Gastrocnemius medialis (tissue), 4 donors: ENCODE measurements around the gene NBPF3. TPM values are rescaled to one million over a fixed set of nuclear protein-coding genes. Genes with fewer than 3 reads are reported as not detected.

Experiments
- ATAC-seq, 2 donors: fragments of 150-250 bp; one replicate each; pipeline ENCODE4 v1.9.1; 2016
- DNase-seq, 2 donors: peaks; one replicate each; pipeline ENCODE4 v3.0.0-alpha.2; 2019
- H3K27ac ChIP-seq, 4 donors: fragments of 200-600 bp; sonication (generic); 1 replicate in 1 of 4; 2 replicates in 3 of 4; pipeline ENCODE4 v1.5.1; 2016 to 2018; ENCODE audit warnings: mild to moderate bottlenecking in 2 of 4, moderate library complexity in 1 of 4
- H3K27me3 ChIP-seq, 3 donors: fragments of 200-600 bp; sonication (generic) in 2 of 3; 1 replicate in 1 of 3; 2 replicates in 2 of 3; pipeline versions ENCODE4 v1.5.1 to v1.6.0; 2016 to 2019; ENCODE audit warnings: mild to moderate bottlenecking in 1 of 3, moderate library complexity in 1 of 3
- H3K36me3 ChIP-seq, 2 donors: fragments of 200-600 bp; sonication (generic) in 1 of 2; one replicate each; pipeline ENCODE4 v1.5.1; 2017 to 2018
- H3K4me1 ChIP-seq, 2 donors: fragments of 200-600 bp; sonication (generic) in 1 of 2; one replicate each; pipeline ENCODE4 v1.5.1; 2016 to 2017; ENCODE audit warnings: mild to moderate bottlenecking in 2 of 2
- H3K4me3 ChIP-seq, 4 donors: fragments of 200-600 bp; sonication (generic) in 3 of 4; 1 replicate in 1 of 4; 2 replicates in 3 of 4; pipeline ENCODE4 v1.5.1; 2016 to 2019; ENCODE audit warnings: mild to moderate bottlenecking in 2 of 4
- H3K9me3 ChIP-seq, 3 donors: fragments of 200-600 bp; sonication (generic) in 2 of 3; 1 replicate in 1 of 3; 2 replicates in 2 of 3; pipeline ENCODE4 v1.5.1; 2016 to 2019
- POLR2A ChIP-seq, 2 donors: fragments of 450-650 bp; IDR thresholded peaks; one replicate each; pipeline ENCODE4 v1.6.1; 2017; ENCODE audit warnings: antibody characterized with exemption in 2 of 2, mild to moderate bottlenecking in 2 of 2, moderate library complexity in 2 of 2
- in situ Hi-C, 4 donors: fragments of 200-750 bp; cut with MboI; loops; one replicate each; pipeline versions ENCODE4 v1.15.0 to v1.8.0; 2017; ENCODE audit warnings: low sequenced_read_pairs in 4 of 4
- intact Hi-C: fragments of 100-400 bp; cut with DNase I; formaldehyde crosslinking; loops from one replicate; pipeline ENCODE4 v1.15.1; 2023; ENCODE audit warnings: low total_unique reads
- total RNA-seq, 4 donors: library from RNA; depleted of rRNA; stranded (reverse); fragments of >200 nt; gene quantifications; one replicate each; pipeline versions ENCODE4 v1.1.0 to v1.2.3, GENCODE V29; 2016
- TF ChIP-seq, protein P1 (sequence below), 5 experiments: fragments of 450-650 bp in 3 of 5; fragments of 200-600 bp in 2 of 5; sonication (generic) in 2 of 5; IDR thresholded peaks in 4 of 5; conservative IDR thresholded peaks in 1 of 5; 1 replicate in 4 of 5; 2 replicates in 1 of 5; pipeline ENCODE4 v1.5.1; 2016 to 2019; ENCODE audit warnings: antibody characterized with exemption in 5 of 5, mild to moderate bottlenecking in 3 of 5, moderate library complexity in 3 of 5

NBPF3 gene, protein sequence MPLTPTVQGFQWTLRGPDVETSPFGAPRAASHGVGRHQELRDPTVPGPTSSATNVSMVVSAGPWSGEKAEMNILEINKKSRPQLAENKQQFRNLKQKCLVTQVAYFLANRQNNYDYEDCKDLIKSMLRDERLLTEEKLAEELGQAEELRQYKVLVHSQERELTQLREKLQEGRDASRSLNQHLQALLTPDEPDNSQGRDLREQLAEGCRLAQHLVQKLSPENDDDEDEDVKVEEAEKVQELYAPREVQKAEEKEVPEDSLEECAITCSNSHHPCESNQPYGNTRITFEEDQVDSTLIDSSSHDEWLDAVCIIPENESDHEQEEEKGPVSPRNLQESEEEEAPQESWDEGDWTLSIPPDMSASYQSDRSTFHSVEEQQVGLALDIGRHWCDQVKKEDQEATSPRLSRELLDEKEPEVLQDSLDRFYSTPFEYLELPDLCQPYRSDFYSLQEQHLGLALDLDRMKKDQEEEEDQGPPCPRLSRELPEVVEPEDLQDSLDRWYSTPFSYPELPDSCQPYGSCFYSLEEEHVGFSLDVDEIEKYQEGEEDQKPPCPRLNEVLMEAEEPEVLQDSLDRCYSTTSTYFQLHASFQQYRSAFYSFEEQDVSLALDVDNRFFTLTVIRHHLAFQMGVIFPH
- 1 to 10 TPM in 2 of 4 donors, under 1 TPM in 2; 0.73 to 2.1 (median 1.3) TPM for total RNA-seq

DNA sequence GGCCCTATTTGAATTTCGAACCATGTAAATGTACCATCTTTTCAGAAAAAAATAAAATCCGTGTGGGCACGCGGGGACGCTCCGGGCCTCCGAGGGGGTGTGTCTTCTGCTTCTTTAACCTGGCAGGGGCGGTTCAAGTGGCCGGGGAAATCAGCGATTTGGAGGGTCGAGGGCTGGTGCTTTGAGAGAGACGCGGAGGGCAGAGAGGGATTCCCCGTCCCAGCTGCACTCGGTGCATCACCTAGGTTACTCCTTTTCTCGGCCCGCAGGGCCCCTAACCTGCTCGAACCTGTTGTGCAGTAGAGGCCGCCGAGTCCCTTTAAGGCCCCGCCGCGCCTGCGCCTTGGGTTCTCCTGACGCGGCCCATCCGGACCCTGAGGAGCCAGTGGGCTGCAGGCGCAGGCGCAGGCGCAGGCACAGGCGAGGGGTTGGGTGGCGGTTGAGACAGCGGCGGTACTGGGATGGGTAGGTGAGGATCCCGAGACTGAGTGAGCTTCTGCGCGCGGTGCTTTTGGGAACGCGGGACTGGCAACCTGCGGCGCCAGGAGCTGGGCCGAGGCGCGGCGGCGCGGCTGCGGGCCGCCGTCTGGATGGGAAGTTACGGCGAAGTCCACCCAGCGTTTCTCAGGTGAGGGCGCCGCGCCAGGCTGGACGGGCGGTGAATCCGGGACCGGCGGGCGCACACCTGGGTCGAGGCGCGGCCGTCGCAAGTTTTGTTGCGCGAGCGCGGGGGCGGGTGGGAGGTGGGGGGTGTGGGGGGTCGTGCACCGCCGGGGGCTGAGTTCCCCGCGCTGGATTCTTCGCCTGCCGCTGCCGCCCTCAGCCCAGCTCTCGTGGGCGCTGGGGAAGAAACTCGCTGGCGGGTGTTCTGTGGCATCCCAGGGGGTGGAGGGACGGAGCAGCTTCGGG is at the start of gene NBPF3:
Gene NBPF3 (plus strand): TSS at position 417 of the 909 bp plus-strand sequence. CDS start 4,950 bp downstream, outside the sequence.
- Histone ChIP-seq H3K9me3 (no peaks in the 10 kb centered on the region), H3K27ac (peak within 1 kb of the TSS in 3 of 4 donors; percentile 11 to 57 (median 49)), H3K4me3 (peak within 1 kb of the TSS; percentile 56 to 67 (median 64)), H3K4me1 (peaks cover 3 to 12% of the 10 kb centered on the region in 2 donors), H3K27me3 (peaks cover 3 to 16% (median 9%) of the 10 kb centered on the region in 3 donors), H3K36me3 (no peaks in the 10 kb centered on the region)
- ATAC-seq (peak; percentile 58 to 92), DNase-seq (peak; percentile 31 to 74)
- in situ Hi-C loops: no loop called here
- TF ChIP-seq, protein P1, sequence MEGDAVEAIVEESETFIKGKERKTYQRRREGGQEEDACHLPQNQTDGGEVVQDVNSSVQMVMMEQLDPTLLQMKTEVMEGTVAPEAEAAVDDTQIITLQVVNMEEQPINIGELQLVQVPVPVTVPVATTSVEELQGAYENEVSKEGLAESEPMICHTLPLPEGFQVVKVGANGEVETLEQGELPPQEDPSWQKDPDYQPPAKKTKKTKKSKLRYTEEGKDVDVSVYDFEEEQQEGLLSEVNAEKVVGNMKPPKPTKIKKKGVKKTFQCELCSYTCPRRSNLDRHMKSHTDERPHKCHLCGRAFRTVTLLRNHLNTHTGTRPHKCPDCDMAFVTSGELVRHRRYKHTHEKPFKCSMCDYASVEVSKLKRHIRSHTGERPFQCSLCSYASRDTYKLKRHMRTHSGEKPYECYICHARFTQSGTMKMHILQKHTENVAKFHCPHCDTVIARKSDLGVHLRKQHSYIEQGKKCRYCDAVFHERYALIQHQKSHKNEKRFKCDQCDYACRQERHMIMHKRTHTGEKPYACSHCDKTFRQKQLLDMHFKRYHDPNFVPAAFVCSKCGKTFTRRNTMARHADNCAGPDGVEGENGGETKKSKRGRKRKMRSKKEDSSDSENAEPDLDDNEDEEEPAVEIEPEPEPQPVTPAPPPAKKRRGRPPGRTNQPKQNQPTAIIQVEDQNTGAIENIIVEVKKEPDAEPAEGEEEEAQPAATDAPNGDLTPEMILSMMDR (IDR thresholded peaks at IDR 0.05 in 4 of 5, conservative IDR thresholded peaks at IDR 0.05 in 1 of 5): no peak
- peak; percentile 19 to 21 for TF ChIP-seq POLR2A (IDR thresholded peaks at IDR 0.05)
- intact Hi-C loops: no loop called here

DNA sequence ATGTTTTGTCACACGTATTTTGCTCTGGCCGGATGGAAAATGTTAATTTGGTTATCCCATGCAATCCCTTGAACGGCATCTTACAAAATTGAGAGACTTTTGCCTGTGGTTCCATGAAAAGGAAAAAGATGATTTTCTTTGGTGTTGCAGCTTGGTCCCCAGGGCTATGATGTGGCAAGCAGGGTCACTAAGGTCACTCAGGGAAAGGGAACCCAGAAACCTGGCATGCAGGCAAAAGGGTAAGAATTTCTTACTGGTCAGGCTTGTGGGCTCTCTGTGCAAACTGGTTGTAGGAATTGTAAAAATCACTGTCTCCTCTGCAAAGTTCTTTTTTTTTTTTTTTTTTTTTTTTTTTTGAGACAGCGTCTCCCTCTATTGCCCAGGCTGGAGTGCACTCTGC is 48.4 kb upstream of the NBPF3 start:
- in situ Hi-C loops: no loop called here

DNA sequence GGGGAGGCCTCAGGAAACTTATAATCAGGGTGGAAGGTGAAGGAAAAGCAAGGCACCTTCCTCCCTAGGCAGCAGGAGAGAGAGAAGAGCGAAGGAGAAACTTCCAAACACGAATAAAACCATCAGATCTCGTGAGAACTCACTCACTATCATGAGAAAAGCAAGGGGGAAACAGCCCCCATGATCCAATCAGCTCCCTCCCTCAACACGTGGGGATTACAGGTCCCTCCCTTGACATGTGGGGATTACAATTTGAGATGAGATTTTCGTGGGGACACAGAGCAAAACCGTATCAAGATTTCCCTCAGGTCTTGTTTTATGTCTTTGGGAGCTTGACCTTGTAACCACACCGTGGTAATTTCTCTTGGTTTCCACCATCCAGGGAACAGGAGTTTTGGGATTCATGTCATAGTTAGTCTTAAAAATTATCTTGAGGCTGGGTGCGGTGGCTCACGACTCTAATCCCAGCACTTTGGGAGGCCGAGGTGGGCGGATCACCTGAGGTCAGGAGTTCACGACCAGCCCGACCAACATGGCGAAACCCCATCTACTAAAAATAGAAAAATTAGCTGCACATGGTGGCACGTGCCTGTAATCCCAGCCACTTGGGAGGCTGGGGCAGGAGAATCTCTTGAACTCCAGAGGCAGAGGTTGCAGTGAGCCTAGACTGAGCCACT is 47.2 kb upstream of the NBPF3 start:
- intact Hi-C loops: no loop called here
- in situ Hi-C loops: no loop called here
- DNase-seq (no peak), ATAC-seq (no peak)
- no peaks in the 10 kb centered on the region for H3K36me3 ChIP-seq
- no peak overlapping the region for H3K4me3 ChIP-seq
- no peak overlapping the region for H3K27ac ChIP-seq
- no peaks in the 10 kb centered on the region for H3K9me3 ChIP-seq
- H3K27me3 ChIP-seq: peaks cover 0 to 18% (median 11%) of the 10 kb centered on the region in 3 donors
- TF ChIP-seq, protein P1 (IDR thresholded peaks at IDR 0.05 in 4 of 5, conservative IDR thresholded peaks at IDR 0.05 in 1 of 5): no peak
- TF ChIP-seq POLR2A (IDR thresholded peaks at IDR 0.05): no peak
- no peaks in the 10 kb centered on the region for H3K4me1 ChIP-seq

More for the DNA sequence above, 48.4 kb upstream of the NBPF3 start:
- ATAC-seq: no peak
- H3K4me3 ChIP-seq: no peak overlapping the region
- H3K27ac ChIP-seq: no peak overlapping the region
- H3K4me1 ChIP-seq: no peaks in the 10 kb centered on the region
- H3K9me3 ChIP-seq: no peaks in the 10 kb centered on the region
- H3K27me3 ChIP-seq: peaks cover 0 to 16% (median 11%) of the 10 kb centered on the region in 3 donors
- intact Hi-C loops: no loop called here
- no peaks in the 10 kb centered on the region for H3K36me3 ChIP-seq
- DNase-seq: no peak
- no peak for TF ChIP-seq POLR2A (IDR thresholded peaks at IDR 0.05)
- TF ChIP-seq, protein P1 (IDR thresholded peaks at IDR 0.05 in 4 of 5, conservative IDR thresholded peaks at IDR 0.05 in 1 of 5): no peak

DNA sequence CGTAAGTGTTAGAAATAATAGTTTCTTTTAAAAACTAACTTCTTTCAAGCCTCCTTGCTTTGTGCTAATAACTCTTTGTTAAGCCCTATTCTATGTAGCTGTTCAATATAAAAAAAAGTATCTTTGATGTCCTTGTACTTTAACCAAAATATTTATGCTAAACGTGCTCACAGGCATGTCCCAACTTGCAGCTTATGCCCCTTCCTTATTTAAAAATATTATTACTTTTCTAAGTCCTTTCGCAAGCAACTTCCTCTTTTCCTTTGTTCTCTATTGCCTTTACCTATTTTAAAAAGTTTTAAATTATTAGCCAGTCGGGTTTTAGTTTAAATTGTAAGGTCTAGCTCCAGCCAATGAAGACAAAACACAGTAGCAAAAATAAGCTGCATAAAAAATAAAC is 43.4 kb upstream of the NBPF3 start:
- ATAC-seq: no peak
- peaks cover 0 to 15% (median 14%) of the 10 kb centered on the region in 3 donors for H3K27me3 ChIP-seq
- intact Hi-C loops: no loop called here
- H3K4me3 ChIP-seq: no peak overlapping the region
- H3K4me1 ChIP-seq: no peaks in the 10 kb centered on the region
- no peaks in the 10 kb centered on the region for H3K9me3 ChIP-seq
- TF ChIP-seq, protein P1 (IDR thresholded peaks at IDR 0.05 in 4 of 5, conservative IDR thresholded peaks at IDR 0.05 in 1 of 5): no peak
- TF ChIP-seq POLR2A (IDR thresholded peaks at IDR 0.05): no peak
- no peak for DNase-seq
- in situ Hi-C loops: no loop called here
- no peak overlapping the region for H3K27ac ChIP-seq
- H3K36me3 ChIP-seq: no peaks in the 10 kb centered on the region
